DND-41 (cell line): ENCODE measurements around the gene CCS.

Experiments used
- ATAC-seq: fragments of 200-7000 bp; cut with Tn5 transposase; 3 replicates; pipeline ENCODE4 v1.9.1; 2021; ENCODE audit warnings: low read depth; ENCODE audit not compliant: insufficient read depth
- DNase-seq: peaks from one replicate; pipeline ENCODE4 v3.0.0-alpha.2; 2020
- H2AFZ ChIP-seq: 2 replicates; pipeline ENCODE4 v1.6.0; 2012; ENCODE audit warnings: low read depth, low read length
- H3K27ac ChIP-seq: 2 replicates; pipeline ENCODE4 v1.5.1; 2012; ENCODE audit warnings: low read length, inconsistent platforms
- H3K27me3 ChIP-seq: fragments of 200-600 bp; sonication (generic); 2 replicates; pipeline ENCODE4 v1.6.0; 2012; ENCODE audit warnings: low read length, mild to moderate bottlenecking, inconsistent platforms; ENCODE audit not compliant: insufficient read depth, poor library complexity
- H3K36me3 ChIP-seq: 2 replicates; pipeline ENCODE4 v1.5.1; 2012; ENCODE audit warnings: low read length, inconsistent platforms; ENCODE audit not compliant: insufficient read depth
- H3K4me1 ChIP-seq: 2 replicates; pipeline ENCODE4 v1.5.1; 2012; ENCODE audit warnings: mild to moderate bottlenecking, low read length; ENCODE audit not compliant: insufficient read depth
- H3K4me2 ChIP-seq: 2 replicates; pipeline ENCODE4 v1.6.0; 2012; ENCODE audit warnings: mild to moderate bottlenecking, moderate library complexity, low read length, inconsistent platforms; ENCODE audit not compliant: insufficient read depth
- H3K4me3 ChIP-seq, 2 experiments: fragments of 200-600 bp in 1 of 2; shearing (Covaris generic) in 1 of 2; 2 replicates each; pipeline ENCODE4 v1.5.1; 2012 to 2016; ENCODE audit warnings: inconsistent platforms in 2 of 2, low read length in 2 of 2, mild to moderate bottlenecking in 2 of 2, low read depth in 1 of 2, moderate library complexity in 1 of 2
- H3K79me2 ChIP-seq: 2 replicates; pipeline ENCODE4 v1.6.0; 2012; ENCODE audit warnings: low read length, inconsistent platforms; ENCODE audit not compliant: insufficient read depth
- H3K9ac ChIP-seq: 2 replicates; pipeline ENCODE4 v1.6.0; 2012; ENCODE audit warnings: low read depth, mild to moderate bottlenecking, inconsistent platforms, low read length, moderate library complexity
- H3K9me3 ChIP-seq: 2 replicates; pipeline ENCODE4 v1.5.1; 2012; ENCODE audit warnings: low read length, moderate library complexity, mild to moderate bottlenecking, inconsistent platforms; ENCODE audit not compliant: insufficient read depth, severe bottlenecking
- H4K20me1 ChIP-seq: 2 replicates; pipeline ENCODE4 v1.6.0; 2012; ENCODE audit warnings: low read length; ENCODE audit not compliant: insufficient read depth
- EZH2 ChIP-seq: IDR thresholded peaks from 3 replicates; pipeline ENCODE4 v1.6.1; 2012; ENCODE audit warnings: borderline replicate concordance, low read depth, mild to moderate bottlenecking, moderate library complexity, low read length, inconsistent platforms; ENCODE audit not compliant: severe bottlenecking
- TF ChIP-seq, protein P1 (sequence below): IDR thresholded peaks from 2 replicates; pipeline ENCODE4 v1.5.1; 2012; ENCODE audit warnings: borderline replicate concordance, low read length, moderate library complexity, mild to moderate bottlenecking; ENCODE audit not compliant: poor library complexity, severe bottlenecking; ENCODE audit errors: extremely low read depth

The CCS gene

DNA sequence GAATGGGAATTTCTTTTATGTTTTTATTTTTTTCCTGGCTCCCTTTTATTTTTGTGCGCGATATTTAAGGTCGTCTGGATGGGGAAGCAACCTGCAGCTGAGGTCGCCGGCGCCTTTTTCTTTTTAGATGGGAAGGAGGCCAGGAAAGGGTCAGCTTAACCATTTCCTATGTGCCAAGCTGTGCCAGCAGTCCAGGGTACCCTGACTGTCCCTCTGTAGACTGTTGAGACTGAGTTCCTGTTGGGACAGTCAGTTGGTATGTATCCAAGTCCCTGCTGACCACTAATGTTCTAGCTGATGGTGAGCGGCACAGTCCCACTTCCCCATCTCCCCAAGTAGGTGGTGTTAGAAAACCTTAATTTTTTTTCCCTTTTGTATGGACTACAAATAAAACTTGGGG, 33.9 kb downstream of the CCS start:
- Histone ChIP-seq H4K20me1 (peaks cover 95% of the 10 kb centered on the region), H3K27me3 (no peaks in the 10 kb centered on the region), H3K9ac (no peak overlapping the region), H3K36me3 (peaks cover 97% of the 10 kb centered on the region), H3K4me3 (no peak overlapping the region), H3K27ac (no peak overlapping the region), H3K4me2 (no peak overlapping the region), H3K4me1 (peaks cover 51% of the 10 kb centered on the region), H3K79me2 (peaks cover 100% of the 10 kb centered on the region), H2AFZ (no peak overlapping the region), H3K9me3 (no peaks in the 10 kb centered on the region)
- no peak for TF ChIP-seq EZH2
- DNase-seq (no peak), ATAC-seq (no peak)

DNA sequence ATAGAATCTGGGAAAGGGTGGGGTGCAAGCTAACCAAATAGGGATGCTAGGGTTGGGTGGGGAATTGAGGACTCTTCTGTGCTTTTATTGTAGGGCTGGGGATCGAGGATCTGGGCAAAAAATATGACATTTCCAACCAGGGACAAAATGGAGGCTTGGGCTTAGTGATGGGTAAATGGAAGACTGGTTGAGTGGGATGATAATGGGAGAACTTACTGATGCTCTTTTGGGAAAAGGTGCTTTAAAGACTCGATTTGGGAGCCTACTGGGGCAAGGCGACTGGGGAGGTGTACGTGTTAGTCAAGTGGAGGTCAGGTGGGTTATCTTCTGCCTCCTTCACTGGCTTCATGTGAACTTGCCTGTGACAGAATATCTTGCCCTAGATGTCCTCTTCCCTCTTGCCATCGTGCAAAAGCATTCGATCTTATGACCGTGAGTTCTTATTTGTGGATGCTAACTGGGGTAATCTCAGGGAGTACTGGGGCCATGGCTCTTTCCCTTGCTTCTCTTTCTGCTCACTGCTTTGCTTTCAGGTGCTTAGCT, 35.1 kb downstream of the CCS start:
- DNase-seq (no peak), ATAC-seq (no peak)
- H2AFZ ChIP-seq = no peak overlapping the region
- TF ChIP-seq, protein P1, sequence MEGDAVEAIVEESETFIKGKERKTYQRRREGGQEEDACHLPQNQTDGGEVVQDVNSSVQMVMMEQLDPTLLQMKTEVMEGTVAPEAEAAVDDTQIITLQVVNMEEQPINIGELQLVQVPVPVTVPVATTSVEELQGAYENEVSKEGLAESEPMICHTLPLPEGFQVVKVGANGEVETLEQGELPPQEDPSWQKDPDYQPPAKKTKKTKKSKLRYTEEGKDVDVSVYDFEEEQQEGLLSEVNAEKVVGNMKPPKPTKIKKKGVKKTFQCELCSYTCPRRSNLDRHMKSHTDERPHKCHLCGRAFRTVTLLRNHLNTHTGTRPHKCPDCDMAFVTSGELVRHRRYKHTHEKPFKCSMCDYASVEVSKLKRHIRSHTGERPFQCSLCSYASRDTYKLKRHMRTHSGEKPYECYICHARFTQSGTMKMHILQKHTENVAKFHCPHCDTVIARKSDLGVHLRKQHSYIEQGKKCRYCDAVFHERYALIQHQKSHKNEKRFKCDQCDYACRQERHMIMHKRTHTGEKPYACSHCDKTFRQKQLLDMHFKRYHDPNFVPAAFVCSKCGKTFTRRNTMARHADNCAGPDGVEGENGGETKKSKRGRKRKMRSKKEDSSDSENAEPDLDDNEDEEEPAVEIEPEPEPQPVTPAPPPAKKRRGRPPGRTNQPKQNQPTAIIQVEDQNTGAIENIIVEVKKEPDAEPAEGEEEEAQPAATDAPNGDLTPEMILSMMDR = no peak
- TF ChIP-seq EZH2 = no peak
- peaks cover 100% of the 10 kb centered on the region for H3K79me2 ChIP-seq
- H3K9me3 ChIP-seq = no peaks in the 10 kb centered on the region
- H3K36me3 ChIP-seq = peaks cover 97% of the 10 kb centered on the region
- no peak overlapping the region for H3K9ac ChIP-seq
- no peak overlapping the region for H3K27ac ChIP-seq
- no peak overlapping the region for H3K4me3 ChIP-seq
- no peaks in the 10 kb centered on the region for H3K27me3 ChIP-seq
- H3K4me1 ChIP-seq = peaks cover 43% of the 10 kb centered on the region
- H3K4me2 ChIP-seq = no peak overlapping the region
- peaks cover 94% of the 10 kb centered on the region for H4K20me1 ChIP-seq

DNA sequence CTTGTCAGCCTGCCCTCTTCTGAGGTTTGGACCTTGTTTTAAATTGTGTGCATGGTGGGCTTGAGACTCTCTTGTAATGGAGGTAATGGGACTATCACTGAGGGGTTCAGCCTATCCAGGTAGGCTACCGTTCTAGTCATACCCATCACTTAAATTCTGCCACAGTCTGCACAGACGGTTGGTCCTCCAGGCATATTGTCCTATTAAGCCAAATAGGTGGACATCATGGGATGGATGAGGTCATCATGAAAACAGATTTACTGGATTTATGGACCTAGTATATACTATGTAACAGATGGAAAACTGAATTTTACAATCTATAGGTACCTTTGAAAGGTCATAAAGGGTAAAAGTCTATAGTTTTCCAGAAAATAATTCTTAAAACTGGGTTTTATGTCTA, 36.4 kb downstream of the CCS start:
- no peak overlapping the region for H3K4me3 ChIP-seq
- H3K36me3 ChIP-seq = peaks cover 93% of the 10 kb centered on the region
- H3K9ac ChIP-seq = no peak overlapping the region
- H2AFZ ChIP-seq = no peak overlapping the region
- no peak for TF ChIP-seq EZH2
- TF ChIP-seq, protein P1 = no peak
- no peaks in the 10 kb centered on the region for H3K9me3 ChIP-seq
- no peaks in the 10 kb centered on the region for H3K27me3 ChIP-seq
- DNase-seq = no peak
- H3K4me2 ChIP-seq = no peak overlapping the region
- H3K27ac ChIP-seq = no peak overlapping the region
- H3K79me2 ChIP-seq = peaks cover 100% of the 10 kb centered on the region
- peaks cover 35% of the 10 kb centered on the region for H3K4me1 ChIP-seq
- H4K20me1 ChIP-seq = peaks cover 88% of the 10 kb centered on the region
- no peak for ATAC-seq

DNA sequence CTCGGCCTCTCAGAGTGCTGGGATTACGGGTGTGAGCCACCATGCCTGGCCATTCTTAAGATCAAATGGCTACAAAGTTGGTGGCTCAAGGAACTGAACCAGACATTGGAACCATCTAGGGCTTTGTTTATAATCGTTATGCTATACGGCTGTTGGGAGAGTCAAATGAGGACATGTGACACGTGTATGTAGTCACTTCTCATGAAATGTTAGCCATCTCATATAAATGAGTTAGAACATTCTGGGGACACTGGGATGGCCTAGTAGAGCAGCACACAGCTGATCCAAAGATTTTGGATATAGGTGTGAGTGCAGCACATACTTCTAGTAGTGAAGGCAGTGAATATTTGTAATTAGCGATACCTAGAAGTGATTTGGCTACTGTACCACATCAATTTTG, 38.9 kb downstream of the CCS start:
- Histone ChIP-seq H4K20me1 (peaks cover 81% of the 10 kb centered on the region), H2AFZ (no peak overlapping the region), H3K36me3 (peaks cover 76% of the 10 kb centered on the region)

More for the DNA sequence above, 38.9 kb downstream of the CCS start:
- no peak overlapping the region for H3K4me2 ChIP-seq
- no peak for ATAC-seq
- H3K4me1 ChIP-seq = peaks cover 33% of the 10 kb centered on the region
- peaks cover 100% of the 10 kb centered on the region for H3K79me2 ChIP-seq
- H3K9ac ChIP-seq = no peak overlapping the region
- no peak overlapping the region for H3K4me3 ChIP-seq
- H3K27ac ChIP-seq = no peak overlapping the region
- TF ChIP-seq EZH2 = no peak
- TF ChIP-seq, protein P1 = no peak
- no peak for DNase-seq
- no peaks in the 10 kb centered on the region for H3K9me3 ChIP-seq
- no peaks in the 10 kb centered on the region for H3K27me3 ChIP-seq
